Testis (tissue), 2 donors: ENCODE measurements around the gene TBATA.

Experiments used
- POLR2A ChIP-seq: fragments of 450-650 bp; IDR thresholded peaks from one replicate; pipeline ENCODE4 v1.6.1; 2017; ENCODE audit warnings: antibody characterized with exemption, mild to moderate bottlenecking, moderate library complexity
- TF ChIP-seq, protein P1 (sequence below), 3 experiments: fragments of 450-650 bp in 2 of 3; fragments of 200-600 bp in 1 of 3; sonication (generic) in 1 of 3; IDR thresholded peaks; one replicate each; pipeline ENCODE4 v1.5.1; 2016 to 2019; ENCODE audit warnings: antibody characterized with exemption in 3 of 3, mild to moderate bottlenecking in 2 of 3, moderate library complexity in 1 of 3

DNA sequence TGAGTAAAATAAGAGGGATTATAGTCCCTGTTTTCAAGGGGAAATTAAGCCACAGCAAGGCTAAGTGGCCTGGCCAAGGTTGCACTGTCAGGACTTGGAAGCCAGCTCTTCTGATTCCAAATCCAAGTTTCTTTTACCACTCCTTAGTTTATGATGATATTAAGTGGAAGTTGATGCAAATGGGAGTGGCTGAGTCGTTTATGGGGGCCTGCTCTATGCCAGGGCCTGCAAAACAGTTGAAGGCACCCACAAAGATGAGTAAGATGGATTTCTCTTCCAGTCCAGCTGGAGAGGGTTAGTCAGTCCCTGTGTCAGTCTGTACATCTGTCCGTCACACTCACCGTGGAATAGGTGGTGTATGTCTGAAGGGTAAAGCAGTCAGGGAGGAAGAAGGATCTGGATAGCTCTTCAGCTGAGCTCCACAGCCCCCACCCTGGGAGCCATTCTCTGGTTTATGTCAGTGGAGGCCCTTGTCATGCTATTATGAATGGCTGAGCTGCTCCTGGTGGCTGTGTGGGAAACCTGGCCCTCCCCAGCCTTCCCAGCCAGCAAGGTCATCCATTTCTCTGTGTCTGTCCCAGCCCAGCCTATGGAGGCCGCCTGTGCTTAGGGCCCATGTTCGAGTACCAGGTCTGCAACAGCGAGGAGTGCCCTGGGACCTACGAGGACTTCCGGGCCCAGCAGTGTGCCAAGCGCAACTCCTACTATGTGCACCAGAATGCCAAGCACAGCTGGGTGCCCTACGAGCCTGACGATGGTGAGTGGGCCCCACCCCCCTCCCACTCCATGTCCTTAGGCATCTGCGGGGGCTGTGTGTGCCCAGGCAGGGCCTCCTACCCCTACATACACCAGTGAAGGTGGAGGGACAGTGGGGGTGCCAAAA is 44.5 kb downstream of the TBATA start:
- TF ChIP-seq POLR2A, result no peak
- TF ChIP-seq, protein P1, sequence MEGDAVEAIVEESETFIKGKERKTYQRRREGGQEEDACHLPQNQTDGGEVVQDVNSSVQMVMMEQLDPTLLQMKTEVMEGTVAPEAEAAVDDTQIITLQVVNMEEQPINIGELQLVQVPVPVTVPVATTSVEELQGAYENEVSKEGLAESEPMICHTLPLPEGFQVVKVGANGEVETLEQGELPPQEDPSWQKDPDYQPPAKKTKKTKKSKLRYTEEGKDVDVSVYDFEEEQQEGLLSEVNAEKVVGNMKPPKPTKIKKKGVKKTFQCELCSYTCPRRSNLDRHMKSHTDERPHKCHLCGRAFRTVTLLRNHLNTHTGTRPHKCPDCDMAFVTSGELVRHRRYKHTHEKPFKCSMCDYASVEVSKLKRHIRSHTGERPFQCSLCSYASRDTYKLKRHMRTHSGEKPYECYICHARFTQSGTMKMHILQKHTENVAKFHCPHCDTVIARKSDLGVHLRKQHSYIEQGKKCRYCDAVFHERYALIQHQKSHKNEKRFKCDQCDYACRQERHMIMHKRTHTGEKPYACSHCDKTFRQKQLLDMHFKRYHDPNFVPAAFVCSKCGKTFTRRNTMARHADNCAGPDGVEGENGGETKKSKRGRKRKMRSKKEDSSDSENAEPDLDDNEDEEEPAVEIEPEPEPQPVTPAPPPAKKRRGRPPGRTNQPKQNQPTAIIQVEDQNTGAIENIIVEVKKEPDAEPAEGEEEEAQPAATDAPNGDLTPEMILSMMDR (IDR thresholded peaks at IDR 0.05), result no peak
